KMS-11 (cell line): Measurements from ENCODE around the gene NRP1.

Source experiments
- H2AFZ ChIP-seq: fragments of 200-600 bp; sonication (generic); 2 replicates; pipeline ENCODE4 v1.6.1; 2016; ENCODE audit warnings: antibody characterized with exemption, mixed run types, low read depth
- H3K27ac ChIP-seq: fragments of 200-600 bp; sonication (generic); 2 replicates; pipeline ENCODE4 v1.6.1; 2016; ENCODE audit warnings: mild to moderate bottlenecking, mixed run types
- H3K27me3 ChIP-seq: fragments of 200-600 bp; sonication (generic); 2 replicates; pipeline ENCODE4 v1.6.1; 2017; ENCODE audit warnings: mild to moderate bottlenecking, low read depth, mixed run types, moderate library complexity; ENCODE audit not compliant: insufficient read depth
- H3K36me3 ChIP-seq: fragments of 200-600 bp; sonication (generic); 2 replicates; pipeline ENCODE4 v1.6.1; 2017; ENCODE audit warnings: mild to moderate bottlenecking, mixed run types; ENCODE audit not compliant: insufficient read depth
- H3K4me1 ChIP-seq: fragments of 200-600 bp; sonication (generic); 2 replicates; pipeline ENCODE4 v1.6.1; 2016; ENCODE audit warnings: mild to moderate bottlenecking, low read depth, mixed run types; ENCODE audit not compliant: poor library complexity, severe bottlenecking
- H3K4me2 ChIP-seq: fragments of 200-600 bp; sonication (generic); 2 replicates; pipeline ENCODE4 v1.7.0; 2016; ENCODE audit warnings: mild to moderate bottlenecking, mixed run types
- H3K4me3 ChIP-seq: fragments of 200-600 bp; sonication (generic); IDR thresholded peaks from 2 replicates; pipeline ENCODE4 v1.6.1; 2017; ENCODE audit warnings: low read depth, low read length, mixed read lengths; ENCODE audit not compliant: insufficient read depth
- H3K79me2 ChIP-seq: fragments of 200-600 bp; sonication (generic); 2 replicates; pipeline ENCODE4 v1.6.1; 2016; ENCODE audit warnings: low read depth, mixed run types; ENCODE audit not compliant: insufficient read depth
- H3K9ac ChIP-seq: fragments of 200-600 bp; sonication (generic); 2 replicates; pipeline ENCODE4 v1.6.1; 2016; ENCODE audit warnings: mild to moderate bottlenecking, mixed run types
- H4K20me1 ChIP-seq: fragments of 200-600 bp; sonication (generic); 2 replicates; pipeline ENCODE4 v1.6.1; 2016; ENCODE audit warnings: mild to moderate bottlenecking, mixed run types; ENCODE audit not compliant: insufficient read depth
- TF ChIP-seq, protein P1 (sequence below): fragments of 200-600 bp; sonication (generic); conservative IDR thresholded peaks from 2 replicates; pipeline ENCODE4 v1.6.1; 2017; ENCODE audit warnings: low read depth, mild to moderate bottlenecking, antibody characterized with exemption, low read length, moderate library complexity, mixed read lengths

Gene NRP1

DNA sequence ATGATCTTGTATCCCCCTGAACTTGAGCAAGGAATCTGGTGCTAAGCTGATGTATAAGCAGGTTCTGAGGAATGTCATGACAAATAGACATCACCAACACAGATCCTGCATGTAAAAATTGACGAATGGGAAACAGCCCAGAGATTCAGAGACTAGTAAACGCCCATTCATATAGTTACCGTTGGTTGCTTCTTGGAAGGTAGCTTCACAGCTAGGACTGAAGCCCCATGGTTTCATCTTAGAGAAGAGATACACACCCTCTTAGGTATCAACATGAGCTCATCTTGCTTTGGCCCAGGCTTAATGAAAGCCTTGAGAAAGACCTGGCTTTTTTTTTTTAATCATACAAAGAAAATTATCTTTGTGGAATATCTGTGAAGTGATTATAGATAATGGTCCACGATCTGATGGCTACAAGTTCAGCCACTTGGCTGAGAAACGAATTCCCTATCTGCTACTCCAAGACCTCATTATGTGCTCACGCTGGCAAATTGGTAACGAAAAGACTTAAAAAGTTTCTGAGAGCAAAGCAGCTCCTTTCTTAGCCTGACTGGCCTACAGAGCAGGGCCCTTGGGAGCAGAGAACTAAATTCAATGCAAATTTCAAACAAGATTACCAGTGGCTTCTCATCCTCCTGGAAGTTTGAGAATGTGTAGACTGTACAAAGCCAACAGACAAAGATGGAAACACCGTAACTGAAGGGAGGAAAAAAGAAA is 181.1 kb downstream of the NRP1 start:
- Histone ChIP-seq H3K79me2 (no peaks in the 10 kb centered on the region), H3K9ac (no peak overlapping the region), H3K27me3 (no peaks in the 10 kb centered on the region), H3K36me3 (no peaks in the 10 kb centered on the region), H4K20me1 (no peaks in the 10 kb centered on the region), H3K27ac (no peak overlapping the region), H2AFZ (no peak overlapping the region), H3K4me2 (no peak overlapping the region), H3K4me1 (no peaks in the 10 kb centered on the region), H3K4me3 (no peak overlapping the region)
- TF ChIP-seq, protein P1, sequence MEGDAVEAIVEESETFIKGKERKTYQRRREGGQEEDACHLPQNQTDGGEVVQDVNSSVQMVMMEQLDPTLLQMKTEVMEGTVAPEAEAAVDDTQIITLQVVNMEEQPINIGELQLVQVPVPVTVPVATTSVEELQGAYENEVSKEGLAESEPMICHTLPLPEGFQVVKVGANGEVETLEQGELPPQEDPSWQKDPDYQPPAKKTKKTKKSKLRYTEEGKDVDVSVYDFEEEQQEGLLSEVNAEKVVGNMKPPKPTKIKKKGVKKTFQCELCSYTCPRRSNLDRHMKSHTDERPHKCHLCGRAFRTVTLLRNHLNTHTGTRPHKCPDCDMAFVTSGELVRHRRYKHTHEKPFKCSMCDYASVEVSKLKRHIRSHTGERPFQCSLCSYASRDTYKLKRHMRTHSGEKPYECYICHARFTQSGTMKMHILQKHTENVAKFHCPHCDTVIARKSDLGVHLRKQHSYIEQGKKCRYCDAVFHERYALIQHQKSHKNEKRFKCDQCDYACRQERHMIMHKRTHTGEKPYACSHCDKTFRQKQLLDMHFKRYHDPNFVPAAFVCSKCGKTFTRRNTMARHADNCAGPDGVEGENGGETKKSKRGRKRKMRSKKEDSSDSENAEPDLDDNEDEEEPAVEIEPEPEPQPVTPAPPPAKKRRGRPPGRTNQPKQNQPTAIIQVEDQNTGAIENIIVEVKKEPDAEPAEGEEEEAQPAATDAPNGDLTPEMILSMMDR = no peak

DNA sequence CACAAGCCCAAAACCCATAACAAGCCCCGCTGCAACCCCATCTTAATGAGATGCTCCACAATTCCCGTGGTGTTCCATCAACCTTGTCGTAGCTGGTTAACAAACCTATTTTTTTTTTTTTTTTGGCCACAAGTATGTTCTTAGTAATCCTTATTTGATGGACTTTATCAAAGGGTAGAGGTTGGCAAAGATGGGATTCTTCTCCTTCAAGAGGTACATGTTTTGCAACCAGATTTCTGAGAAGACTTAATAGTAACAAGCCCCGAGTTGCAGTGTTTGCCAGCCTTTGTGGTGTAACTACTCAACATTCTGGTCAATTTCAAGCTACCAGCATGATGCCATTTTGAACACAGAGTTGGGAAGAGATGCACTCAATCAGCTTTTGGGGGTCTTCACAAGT is 181.7 kb downstream of the NRP1 start:
- Histone ChIP-seq H3K9ac (no peak overlapping the region), H3K27ac (no peak overlapping the region), H2AFZ (no peak overlapping the region), H3K79me2 (no peaks in the 10 kb centered on the region), H3K4me3 (no peak overlapping the region), H3K27me3 (no peaks in the 10 kb centered on the region), H4K20me1 (no peaks in the 10 kb centered on the region), H3K4me1 (no peaks in the 10 kb centered on the region), H3K36me3 (no peaks in the 10 kb centered on the region), H3K4me2 (no peak overlapping the region)
- TF ChIP-seq, protein P1 = no peak

DNA sequence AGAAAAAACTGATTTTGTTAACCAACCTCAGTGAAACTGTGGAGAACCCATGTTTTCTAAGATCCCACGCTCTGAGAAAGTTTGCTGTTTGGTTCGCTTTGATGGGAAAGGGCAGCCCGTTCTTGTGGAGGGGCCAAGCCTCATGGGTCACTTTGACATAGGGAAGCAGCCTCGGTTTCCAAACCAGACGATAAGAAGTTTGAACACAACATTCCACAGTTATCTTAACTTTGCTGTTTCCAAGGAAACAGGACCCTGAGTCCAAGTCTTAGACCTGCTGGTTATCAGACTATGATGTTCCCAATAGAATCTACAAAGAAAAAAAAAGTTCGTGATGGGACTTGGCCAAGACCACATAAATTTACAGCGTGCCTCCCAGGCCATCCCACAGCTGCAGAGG is 182.3 kb downstream of the NRP1 start:
- Histone ChIP-seq H3K4me1 (no peaks in the 10 kb centered on the region), H3K4me2 (no peak overlapping the region), H3K36me3 (no peaks in the 10 kb centered on the region), H4K20me1 (no peaks in the 10 kb centered on the region), H3K27ac (no peak overlapping the region), H3K79me2 (no peaks in the 10 kb centered on the region), H2AFZ (no peak overlapping the region), H3K4me3 (no peak overlapping the region), H3K27me3 (no peaks in the 10 kb centered on the region), H3K9ac (no peak overlapping the region)
- TF ChIP-seq, protein P1 = no peak

DNA sequence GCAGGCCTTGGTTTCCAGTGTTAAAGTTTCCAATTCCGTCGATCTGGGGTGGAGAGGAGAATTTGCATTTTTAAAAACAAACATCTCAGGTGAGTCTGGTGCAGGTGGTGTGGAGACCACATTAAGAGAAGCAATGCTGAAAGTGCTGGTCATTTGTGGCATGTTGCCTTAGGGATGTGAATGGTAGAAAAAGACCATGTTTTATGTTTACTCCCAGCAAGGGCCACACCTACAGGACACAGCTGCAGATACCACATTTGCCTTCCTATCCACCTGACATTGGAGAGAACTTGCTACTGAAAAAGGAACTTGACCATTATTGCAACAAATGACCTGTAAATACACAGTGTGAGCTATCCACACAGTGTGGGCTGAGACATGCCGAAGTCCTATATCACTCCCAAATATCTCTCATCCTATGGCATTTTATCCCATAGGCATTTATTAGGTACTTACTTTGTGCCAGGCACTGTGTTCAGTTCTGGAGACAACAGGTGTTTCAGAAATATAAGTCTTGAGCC is 183.1 kb downstream of the NRP1 start:
- H3K36me3 ChIP-seq = no peaks in the 10 kb centered on the region
- no peak overlapping the region for H3K27ac ChIP-seq
- no peak overlapping the region for H3K4me3 ChIP-seq

More for the DNA sequence above, 183.1 kb downstream of the NRP1 start:
- Histone ChIP-seq H3K9ac (no peak overlapping the region), H4K20me1 (no peaks in the 10 kb centered on the region), H3K79me2 (no peaks in the 10 kb centered on the region), H3K27me3 (no peaks in the 10 kb centered on the region), H3K4me1 (no peaks in the 10 kb centered on the region), H3K4me2 (no peak overlapping the region), H2AFZ (no peak overlapping the region)
- TF ChIP-seq, protein P1 = no peak
